HG03558 (cell line): ENCODE data around the gene KNSTRN.

Source experiments
- ATAC-seq: cut with Tn5 transposase; IDR thresholded peaks from one replicate; pipeline ENCODE4 v1.9.1; 2021; ENCODE audit warnings: moderate number of reproducible peaks; ENCODE audit not compliant: unreplicated experiment; ENCODE audit errors: extremely low read depth

The KNSTRN gene

GRCh38 chr15:40424483-40425115 is 42.1 kb downstream of the KNSTRN start:
- ATAC-seq = no peak

GRCh38 chr15:40425681-40426080 is 43.2 kb downstream of the KNSTRN start:
- no peak for ATAC-seq

- no peak for ATAC-seq
These were observed 44.7 kb downstream of the KNSTRN start for GRCh38 chr15:40427188-40427587.

GRCh38 chr15:40428185-40428584 is 45.7 kb downstream of the KNSTRN start:
- no peak for ATAC-seq

- no peak for ATAC-seq
These were observed 46.7 kb downstream of the KNSTRN start for GRCh38 chr15:40429068-40429710.

DNA sequence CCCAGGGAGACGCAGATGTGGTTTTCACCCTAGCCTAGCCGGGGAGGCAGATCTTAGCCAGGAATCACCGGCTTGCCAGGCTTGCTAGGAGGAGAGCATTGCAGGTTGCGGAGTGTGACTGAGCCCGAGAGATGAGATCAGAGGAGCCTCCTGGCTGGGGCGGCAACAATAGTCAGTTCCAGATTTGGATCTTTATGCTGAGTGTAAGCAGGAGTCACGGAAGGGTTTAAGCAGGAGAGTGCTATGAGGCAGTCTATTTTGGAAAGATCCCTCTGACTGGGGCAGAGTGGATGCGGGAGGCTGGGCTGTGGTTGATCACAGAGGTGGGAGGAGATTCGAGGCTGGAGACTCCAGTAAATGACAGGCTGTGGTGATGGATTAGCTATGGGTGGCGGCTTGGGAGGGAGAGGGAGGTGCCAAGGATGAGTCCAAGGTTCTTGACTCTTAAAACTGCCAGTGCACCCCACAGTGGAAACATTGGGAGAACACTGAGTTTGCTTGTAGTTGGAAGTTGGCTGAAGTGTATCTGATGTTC is 47.8 kb downstream of the KNSTRN start:
- no peak for ATAC-seq

DNA sequence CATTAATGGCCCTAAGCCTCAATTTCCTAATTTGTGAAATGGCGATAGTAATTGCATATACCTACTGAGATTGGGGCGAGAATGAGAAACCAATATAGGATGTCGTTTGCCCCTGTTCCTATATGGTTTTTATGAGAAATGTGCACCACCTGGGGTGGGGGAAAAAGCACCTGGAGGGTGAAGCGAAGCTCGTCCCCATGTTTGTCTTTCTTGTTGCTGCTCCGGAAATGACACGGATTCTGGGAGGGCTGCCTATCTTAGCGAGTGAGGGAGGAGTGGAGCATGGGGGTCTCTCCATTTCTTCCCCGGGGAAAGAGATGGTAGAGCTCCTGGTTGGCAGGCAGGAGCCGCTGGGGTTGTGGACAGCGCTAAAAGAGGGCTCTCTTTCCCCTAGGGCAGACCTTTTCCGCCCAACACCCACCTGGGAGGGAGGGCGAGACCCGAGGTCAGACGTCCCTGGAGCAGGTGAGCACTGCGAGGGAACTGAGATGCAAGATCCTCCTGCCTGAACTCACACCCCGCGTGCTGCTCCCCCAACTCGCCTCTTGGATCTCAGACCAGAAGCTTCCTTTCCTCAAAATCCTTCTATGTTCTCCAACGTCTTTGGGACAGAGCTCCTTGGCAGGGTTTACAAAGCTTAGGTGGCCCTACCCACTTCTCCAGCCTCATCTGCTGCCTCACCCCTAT is 52.6 kb downstream of the KNSTRN start:
- no peak for ATAC-seq

GRCh38 chr15:40435710-40436089 is 53.2 kb downstream of the KNSTRN start:
- ATAC-seq = no peak

DNA sequence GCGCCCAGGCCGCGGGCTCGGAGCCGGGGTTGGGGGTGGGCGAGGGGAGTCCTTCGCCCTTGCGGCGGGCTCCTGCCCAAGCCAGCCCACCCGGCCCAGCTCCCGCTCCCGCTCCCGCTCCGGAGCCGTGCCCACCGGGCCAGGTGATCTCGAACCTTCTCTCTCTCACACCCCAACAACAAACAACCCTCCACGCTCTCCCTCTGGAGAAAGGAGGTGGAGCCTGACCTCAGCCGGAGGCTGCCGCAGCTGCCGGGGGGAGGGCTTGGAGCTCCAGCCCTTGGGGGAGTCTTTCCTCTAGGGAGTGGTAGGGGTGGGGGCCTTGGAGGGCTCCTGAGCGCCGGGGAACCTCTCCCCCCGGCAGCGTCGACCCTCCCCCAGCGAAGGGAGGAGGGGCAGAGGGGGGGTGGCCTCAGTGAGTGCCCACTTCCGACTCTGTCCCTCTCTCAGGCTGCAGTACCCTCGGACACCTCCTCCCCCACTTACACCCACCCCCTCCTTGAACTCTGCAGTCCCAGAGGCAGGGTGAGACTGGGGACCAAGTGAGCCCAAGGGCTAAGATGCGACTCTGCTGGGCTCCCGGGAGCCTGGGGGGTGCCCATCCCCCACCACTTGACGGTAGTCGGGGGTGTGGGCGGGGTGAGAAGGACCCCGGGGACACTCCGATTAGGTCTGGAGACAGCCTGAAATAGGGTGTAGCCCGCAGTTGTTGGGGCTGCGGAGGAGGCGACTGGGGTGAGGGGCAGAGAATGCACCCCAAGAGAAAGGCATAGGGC is 53.8 kb downstream of the KNSTRN start:
- no peak for ATAC-seq

- ATAC-seq = no peak
These were observed 54.6 kb downstream of the KNSTRN start for GRCh38 chr15:40436892-40437751.

DNA sequence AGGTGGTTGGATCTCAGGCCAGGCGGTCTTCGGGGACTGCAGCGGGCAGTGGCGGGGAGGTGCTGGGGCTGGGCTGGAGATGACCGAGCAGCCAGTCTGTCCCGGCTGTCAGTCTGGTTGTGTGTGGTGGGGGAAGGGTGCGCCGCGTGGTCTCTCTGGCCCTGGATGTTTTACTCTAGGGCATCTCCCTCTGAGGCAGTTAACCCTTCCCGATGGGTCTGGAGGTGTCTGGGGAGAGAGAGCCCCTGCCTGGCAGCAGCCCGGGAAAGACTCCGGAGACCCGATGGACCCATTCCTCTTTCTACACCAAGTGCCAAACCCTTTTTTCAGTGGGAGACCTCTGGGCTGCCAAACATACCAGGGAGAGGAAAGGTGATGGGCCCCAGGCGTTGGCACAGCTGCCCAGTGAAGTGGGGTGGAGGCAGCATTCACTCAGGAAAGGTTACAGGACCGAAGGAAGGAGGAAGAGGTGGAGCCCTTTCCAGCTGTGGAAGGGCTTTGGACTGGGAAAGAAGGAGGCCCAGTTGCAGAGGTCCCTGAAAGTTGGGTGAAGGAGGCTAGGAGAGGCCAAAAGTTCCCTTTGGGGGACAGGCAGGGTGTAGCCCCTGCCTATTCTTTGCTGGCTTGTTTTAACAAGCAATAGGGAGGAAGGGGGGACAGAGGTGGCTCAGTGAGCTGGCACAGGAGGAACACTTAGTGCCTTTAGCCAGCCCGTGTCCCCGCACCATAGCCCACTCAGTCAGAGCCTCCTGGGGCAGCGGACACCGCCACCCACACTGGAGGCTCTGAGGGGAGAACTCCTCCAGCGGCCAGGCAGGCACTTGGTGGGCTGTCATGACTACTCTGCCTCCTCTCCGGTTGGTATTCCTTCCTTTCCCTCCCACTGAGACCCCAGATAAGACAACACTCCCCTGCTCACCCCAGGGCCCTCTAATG is 55.5 kb downstream of the KNSTRN start:
- no peak for ATAC-seq

- ATAC-seq = no peak
These were observed 56.2 kb downstream of the KNSTRN start for GRCh38 chr15:40438712-40439111.

DNA sequence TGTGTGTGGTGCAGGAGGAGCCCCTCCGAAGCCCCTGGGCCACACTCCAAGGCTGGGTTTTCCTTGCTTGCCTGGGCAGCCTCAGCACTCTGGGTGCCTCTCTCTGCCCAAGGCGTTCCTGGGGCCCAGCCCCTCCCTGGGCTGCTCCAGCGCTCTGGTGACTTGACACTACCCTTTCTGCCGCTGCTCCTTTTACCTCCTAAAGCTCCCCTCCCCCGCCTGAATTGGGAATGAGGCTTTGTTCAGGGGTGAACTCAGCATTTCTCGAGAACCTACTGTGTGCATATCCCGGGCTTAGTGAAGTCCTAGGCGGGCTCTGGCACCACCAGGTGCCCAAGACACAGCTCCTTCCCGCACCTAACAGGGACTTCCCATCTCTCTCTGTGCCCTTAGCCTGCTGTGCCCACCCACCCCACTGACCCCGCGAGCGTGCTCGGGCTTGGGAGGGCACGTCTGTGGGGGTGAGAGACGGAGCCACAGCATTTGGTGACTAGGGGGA is 57.0 kb downstream of the KNSTRN start:
- no peak for ATAC-seq

- ATAC-seq = no peak
These were observed 57.6 kb downstream of the KNSTRN start for GRCh38 chr15:40439960-40440742.

DNA sequence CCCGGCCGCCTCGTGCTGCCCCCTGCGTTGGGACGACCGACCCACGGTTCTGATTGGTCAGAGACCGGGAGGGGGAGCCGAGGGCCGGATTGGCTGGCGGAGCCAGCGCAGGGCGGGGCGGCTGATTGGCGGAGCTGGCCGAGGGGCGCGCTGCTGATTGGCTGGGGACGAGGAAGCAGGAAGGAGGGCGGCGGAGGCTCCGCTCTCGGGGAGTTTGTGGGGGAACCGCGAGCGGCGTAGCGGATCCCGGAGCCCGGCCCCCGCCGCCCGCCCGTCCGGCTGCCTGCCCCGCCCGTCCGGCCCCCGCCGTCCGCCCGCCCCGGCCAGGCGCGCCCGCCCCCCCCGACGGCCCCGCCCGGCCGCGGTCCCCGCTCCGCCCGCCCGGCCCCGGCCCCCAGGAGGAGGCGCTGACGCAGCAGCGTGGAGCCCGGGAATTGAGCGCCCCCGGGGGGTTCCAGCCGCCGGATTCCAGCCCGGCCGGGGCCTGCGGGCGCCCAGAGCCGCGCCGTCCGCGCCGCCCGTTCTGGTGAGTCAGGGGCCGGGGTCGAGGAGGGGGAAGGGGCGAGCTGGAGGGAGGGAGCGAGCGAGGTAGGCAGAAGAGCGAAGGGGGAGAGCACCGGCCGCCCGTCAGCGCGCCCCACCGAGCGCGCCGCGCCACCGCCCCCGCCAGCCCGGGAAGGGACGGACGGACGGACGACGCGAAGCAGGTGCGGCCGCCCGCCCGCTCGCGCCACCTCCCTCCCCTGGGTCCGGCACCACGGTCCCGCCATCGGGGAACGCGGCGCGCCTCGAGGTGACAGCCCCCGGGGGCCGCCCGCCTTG is 58.4 kb downstream of the KNSTRN start, which contains the start of gene BAHD1:
TSS of gene BAHD1 (plus strand) at position 211 of the 822 bp plus-strand sequence. CDS start 17,512 bp downstream, outside the sequence.
- peak; percentile 54 for ATAC-seq

DNA sequence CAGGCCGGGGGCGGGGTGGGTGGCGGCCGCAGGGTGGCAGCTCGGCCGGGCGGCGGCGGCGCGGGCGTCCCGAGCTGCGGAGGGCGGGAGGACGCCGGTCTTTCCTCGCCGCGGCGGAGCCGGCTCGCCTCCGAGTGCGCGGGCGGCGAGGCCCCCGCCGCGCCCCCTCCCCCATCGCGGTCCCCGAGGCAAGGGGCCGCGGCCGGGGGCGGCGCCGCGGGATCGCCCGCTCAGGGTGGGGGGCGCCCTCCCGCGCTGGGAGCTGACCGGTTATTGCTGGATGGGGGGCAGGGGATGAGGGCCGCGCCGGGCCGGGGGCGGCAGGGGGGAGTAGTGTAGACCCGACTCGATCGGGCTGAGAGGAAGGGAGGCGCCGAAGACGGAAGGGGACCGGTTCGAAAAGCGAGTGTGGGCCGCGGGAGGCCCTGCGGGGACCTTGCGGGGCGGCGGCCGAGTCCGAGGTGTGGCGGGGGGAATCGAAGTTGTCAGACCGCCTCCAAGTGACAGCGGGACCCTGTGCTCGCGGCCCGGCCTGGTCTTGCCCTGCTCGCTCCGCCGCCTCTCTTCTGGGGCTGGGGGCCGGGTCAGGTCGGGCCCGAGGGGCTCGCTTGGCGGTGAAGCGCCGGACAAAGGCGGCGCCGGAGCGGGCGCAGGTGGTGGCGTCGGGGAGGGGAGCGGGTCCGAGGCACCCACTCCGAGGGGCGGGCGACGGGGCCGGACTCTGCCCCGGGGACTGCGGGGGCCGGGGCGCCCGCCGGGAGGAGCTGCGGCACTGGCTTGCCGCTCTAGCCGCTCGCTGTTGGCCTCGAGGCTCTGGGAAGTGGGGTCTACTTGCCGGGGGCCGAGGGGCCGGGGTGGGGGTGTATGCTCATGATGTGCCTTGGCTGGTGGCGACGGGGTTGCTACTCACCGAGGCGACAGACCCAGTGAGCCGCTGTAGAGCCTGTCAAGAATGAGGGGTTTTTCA is 59.3 kb downstream of the KNSTRN start:
- ATAC-seq = no peak
